NB4 (cell line): ENCODE measurements around the gene HUS1.

Source experiments
- DNase-seq: peaks from one replicate; pipeline ENCODE4 v3.0.0; 2010; ENCODE audit warnings: low read depth
- H3K4me3 ChIP-seq: one replicate; pipeline ENCODE4 v1.5.1; 2011; ENCODE audit warnings: mild to moderate bottlenecking, low read depth, low read length, moderate library complexity
- MAX ChIP-seq: IDR thresholded peaks from 2 replicates; pipeline ENCODE4 v1.6.1; 2011; ENCODE audit warnings: low read depth, low read length
- MYC ChIP-seq: IDR thresholded peaks from 2 replicates; pipeline ENCODE4 v1.6.1; 2011; ENCODE audit warnings: low read depth, low read length
- POLR2A ChIP-seq: IDR thresholded peaks from 2 replicates; pipeline ENCODE4 v1.6.1; 2011; ENCODE audit warnings: mild to moderate bottlenecking; ENCODE audit not compliant: insufficient read length; ENCODE audit errors: extremely low read depth
- TF ChIP-seq, protein P1 (sequence below): IDR thresholded peaks from one replicate; pipeline ENCODE4 v1.5.1; 2012; ENCODE audit warnings: low read depth, low read length

The HUS1 gene

DNA sequence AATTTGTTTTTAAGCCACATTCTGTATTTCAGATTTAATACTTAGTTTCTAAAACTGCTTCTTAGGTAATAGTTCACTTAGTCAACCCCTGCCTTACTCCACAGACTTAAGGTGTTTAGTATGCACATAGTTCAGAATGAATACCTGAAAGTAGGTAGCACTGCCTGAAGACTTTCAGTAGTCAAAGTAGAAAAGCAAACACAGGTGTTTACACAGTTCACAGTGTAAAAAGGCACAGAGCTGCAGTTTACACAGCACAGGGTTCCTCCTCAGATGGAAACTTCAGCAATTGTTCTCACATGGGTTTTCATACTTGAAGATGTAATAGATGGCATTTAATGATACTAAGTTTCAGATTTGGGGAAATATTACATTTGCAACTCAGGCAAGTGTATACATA is 28.0 kb downstream of the HUS1 start:
- DNase-seq: no peak
- TF ChIP-seq, protein P1, sequence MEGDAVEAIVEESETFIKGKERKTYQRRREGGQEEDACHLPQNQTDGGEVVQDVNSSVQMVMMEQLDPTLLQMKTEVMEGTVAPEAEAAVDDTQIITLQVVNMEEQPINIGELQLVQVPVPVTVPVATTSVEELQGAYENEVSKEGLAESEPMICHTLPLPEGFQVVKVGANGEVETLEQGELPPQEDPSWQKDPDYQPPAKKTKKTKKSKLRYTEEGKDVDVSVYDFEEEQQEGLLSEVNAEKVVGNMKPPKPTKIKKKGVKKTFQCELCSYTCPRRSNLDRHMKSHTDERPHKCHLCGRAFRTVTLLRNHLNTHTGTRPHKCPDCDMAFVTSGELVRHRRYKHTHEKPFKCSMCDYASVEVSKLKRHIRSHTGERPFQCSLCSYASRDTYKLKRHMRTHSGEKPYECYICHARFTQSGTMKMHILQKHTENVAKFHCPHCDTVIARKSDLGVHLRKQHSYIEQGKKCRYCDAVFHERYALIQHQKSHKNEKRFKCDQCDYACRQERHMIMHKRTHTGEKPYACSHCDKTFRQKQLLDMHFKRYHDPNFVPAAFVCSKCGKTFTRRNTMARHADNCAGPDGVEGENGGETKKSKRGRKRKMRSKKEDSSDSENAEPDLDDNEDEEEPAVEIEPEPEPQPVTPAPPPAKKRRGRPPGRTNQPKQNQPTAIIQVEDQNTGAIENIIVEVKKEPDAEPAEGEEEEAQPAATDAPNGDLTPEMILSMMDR: no peak
- no peak for TF ChIP-seq MAX
- no peak for TF ChIP-seq MYC
- TF ChIP-seq POLR2A: no peak
- H3K4me3 ChIP-seq: no peak overlapping the region

DNA sequence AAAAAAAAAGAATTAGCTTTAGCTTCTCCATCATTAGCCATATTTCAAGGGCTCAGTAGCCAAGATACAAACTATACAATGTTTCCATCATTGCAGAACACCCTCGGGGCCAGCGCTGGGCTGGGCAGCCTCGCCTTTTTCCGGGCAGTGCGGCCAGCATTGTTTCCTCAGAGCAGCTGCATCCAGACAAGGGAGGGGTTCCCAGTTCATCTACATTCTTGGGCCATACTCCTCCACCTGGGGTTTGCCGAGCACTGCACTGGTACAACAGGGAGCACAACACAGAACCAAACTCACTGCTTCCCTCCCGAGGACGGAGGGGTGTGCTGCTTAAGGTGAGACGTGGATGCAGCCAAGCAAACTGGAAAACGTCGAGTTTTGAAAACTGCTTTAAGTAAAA is 28.7 kb downstream of the HUS1 start:
- DNase-seq: no peak
- no peak overlapping the region for H3K4me3 ChIP-seq
- TF ChIP-seq MYC (no peak), MAX (no peak), POLR2A (no peak)
- TF ChIP-seq, protein P1: no peak

GRCh38 chr7:47949703-47950102 is 29.7 kb downstream of the HUS1 start:
- TF ChIP-seq, protein P1: no peak
- no peak for TF ChIP-seq MYC
- no peak for TF ChIP-seq MAX
- TF ChIP-seq POLR2A: no peak
- no peak overlapping the region for H3K4me3 ChIP-seq
- no peak for DNase-seq

GRCh38 chr7:47948141-47948790 is 31.1 kb downstream of the HUS1 start, which contains the start of gene PKD1L1:
PKD1L1 (minus strand) TSS chr7:47948466; CDS start chr7:47948440, 26 bp downstream.
- DNase-seq: no peak
- H3K4me3 ChIP-seq: no peak within 1 kb of the TSS
- TF ChIP-seq MAX: no peak
- TF ChIP-seq, protein P1: no peak
- no peak for TF ChIP-seq POLR2A
- TF ChIP-seq MYC: no peak

GRCh38 chr7:47947355-47947749 is 32.1 kb downstream of the HUS1 start:
- no peak for DNase-seq
- TF ChIP-seq, protein P1: no peak
- no peak for TF ChIP-seq POLR2A
- no peak for TF ChIP-seq MAX
- no peak for TF ChIP-seq MYC

More at GRCh38 chr7:47947355-47947749, 32.1 kb downstream of the HUS1 start:
- no peak overlapping the region for H3K4me3 ChIP-seq
